ENCODE measurements around the gene CSF2RB.

- no peak for TF ChIP-seq E2F1 (CRISPR knock-in tag; IDR thresholded peaks at IDR 0.05)
- no peak for TF ChIP-seq CREB1 (CRISPR knock-in tag; IDR thresholded peaks at IDR 0.05)
- peak; percentile 43; the same call in 1 of the 2 replicates for TF ChIP-seq CTCF (IDR thresholded peaks at IDR 0.05)
- TF ChIP-seq NR1H2 (CRISPR knock-in tag; IDR thresholded peaks at IDR 0.05) = no peak
- no peak for TF ChIP-seq TP53 (CRISPR knock-in tag; IDR thresholded peaks at IDR 0.05)
- no peak for TF ChIP-seq ZBTB21 (CRISPR knock-in tag; IDR thresholded peaks at IDR 0.05; ENCODE audit: borderline replicate concordance)
- no peak for TF ChIP-seq CBFB (CRISPR knock-in tag; IDR thresholded peaks at IDR 0.05; ENCODE audit: low read depth)
- TF ChIP-seq MAX (CRISPR knock-in tag; IDR thresholded peaks at IDR 0.05) = no peak
- TF ChIP-seq ATF3 (CRISPR knock-in tag; conservative IDR thresholded peaks at IDR 0.05) = no peak
- no peak for TF ChIP-seq IRF2 (CRISPR knock-in tag; IDR thresholded peaks at IDR 0.05; ENCODE audit: borderline replicate concordance, low read depth)
- TF ChIP-seq USF1 (CRISPR knock-in tag; IDR thresholded peaks at IDR 0.05) = no peak
- TF ChIP-seq SMAD3 (CRISPR knock-in tag; IDR thresholded peaks at IDR 0.05; ENCODE audit: borderline replicate concordance) = no peak
- TF ChIP-seq RELA (CRISPR knock-in tag; IDR thresholded peaks at IDR 0.05; ENCODE audit: borderline replicate concordance) = no peak
These were observed 64.0 kb downstream of the CSF2RB start for GRCh38 chr22:36977401-36977861.
